Keratinocyte (primary cell): ENCODE results near the gene RAB32.

ENCODE experiments used
- CTCF ChIP-seq, 3 experiments: IDR thresholded peaks in 1 of 3; conservative IDR thresholded peaks in 1 of 3; optimal IDR thresholded peaks in 1 of 3; 2 replicates in 2 of 3; 3 replicates in 1 of 3; pipeline versions ENCODE3 to v1.5.1; 2011; ENCODE audit warnings: low read length in 3 of 3, mild to moderate bottlenecking in 3 of 3, moderate library complexity in 2 of 3, control low read depth in 1 of 3, inconsistent platforms in 1 of 3; ENCODE audit not compliant: insufficient read depth in 2 of 3; ENCODE audit errors: extremely low read depth in 1 of 3
- EZH2 ChIP-seq: IDR thresholded peaks from one replicate; pipeline ENCODE4 v1.6.1; 2012; ENCODE audit warnings: inconsistent platforms, mild to moderate bottlenecking, low read length, moderate library complexity

GRCh38 chr6:146532702-146533101 lies 10.9 kb upstream of the RAB32 start:
- TF ChIP-seq CTCF (optimal IDR thresholded peaks at IDR 0.05 in 1 of 3, IDR thresholded peaks at IDR 0.05 in 1 of 3, conservative IDR thresholded peaks at IDR 0.05 in 1 of 3; ENCODE audit: extremely low read depth in 1 of 3, insufficient read depth in 2 of 3, low read length in 3 of 3) (no peak), EZH2 (no peak)
